ENCODE results near the gene TBL1XR1.

The TBL1XR1 gene

GRCh38 chr3:177197041-177197726 is at the start of gene TBL1XR1:
TSS of gene TBL1XR1 (minus strand) at chr3:177197482. CDS start at chr3:177064977, 132,505 bp downstream.
- peak; percentile 25 to 73 for DNase-seq

DNA sequence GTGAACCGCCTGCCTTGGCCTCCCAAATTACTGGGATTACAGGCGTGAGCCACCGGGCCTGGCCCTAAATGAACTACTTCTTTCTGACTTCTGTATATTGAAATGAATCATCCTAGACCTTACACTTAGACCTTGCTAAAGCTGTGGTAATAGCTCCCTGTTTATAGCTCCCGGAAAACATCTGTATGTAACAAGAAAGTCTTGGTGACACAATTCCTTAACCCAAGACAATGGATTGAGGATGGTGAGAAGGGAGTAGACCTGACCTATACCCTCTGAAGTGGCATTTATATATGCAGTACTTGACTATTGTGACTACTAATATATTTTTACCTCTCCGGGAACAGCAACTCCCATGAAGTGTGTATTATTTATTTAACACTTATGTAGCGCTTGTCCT is 48.0 kb upstream of the TBL1XR1 start:
- no peak for DNase-seq

- no peak for DNase-seq
Measured at GRCh38 chr3:177244606-177245005, 47.3 kb upstream of the TBL1XR1 start.

- no peak for DNase-seq
Measured at GRCh38 chr3:177238686-177239216, 41.5 kb upstream of the TBL1XR1 start.

DNA sequence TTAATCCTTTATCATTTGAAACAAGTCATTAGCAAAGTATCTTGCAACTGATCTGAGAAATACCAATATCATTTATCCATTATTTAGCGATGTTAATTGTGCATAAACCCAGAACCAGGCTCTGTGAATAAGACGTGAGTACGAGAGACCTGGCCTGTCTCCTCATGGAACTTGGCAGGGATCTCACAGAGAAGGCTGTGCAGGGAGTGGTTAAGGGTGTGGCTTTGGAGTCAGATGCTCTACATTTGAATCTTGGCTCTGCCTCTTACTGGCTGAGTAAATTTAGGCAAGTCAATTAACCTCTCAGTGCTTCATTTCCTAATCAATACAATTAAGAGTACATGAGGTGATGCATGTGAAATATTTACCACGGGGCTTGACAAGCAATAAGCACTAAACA is 39.9 kb upstream of the TBL1XR1 start:
- DNase-seq: no peak

DNA sequence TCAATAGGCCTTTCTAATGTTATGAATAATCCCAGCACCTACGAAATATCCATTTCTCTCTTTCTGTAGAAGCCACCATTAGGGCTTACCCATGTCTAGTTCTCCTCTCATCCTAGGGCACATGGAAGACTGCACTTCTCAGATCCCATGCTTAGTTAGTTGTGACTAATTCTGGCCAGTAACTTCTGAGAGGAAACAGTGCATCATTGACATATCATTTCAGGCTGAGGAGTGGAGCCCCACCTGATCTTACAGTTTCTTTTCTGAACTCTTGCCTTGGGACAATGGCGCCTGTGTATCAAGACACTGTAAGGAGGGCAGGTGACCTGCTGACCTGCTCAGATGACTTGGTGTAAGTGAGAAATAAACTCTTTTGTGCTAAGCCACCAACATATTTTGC is 39.4 kb upstream of the TBL1XR1 start:
- no peak for DNase-seq

DNA sequence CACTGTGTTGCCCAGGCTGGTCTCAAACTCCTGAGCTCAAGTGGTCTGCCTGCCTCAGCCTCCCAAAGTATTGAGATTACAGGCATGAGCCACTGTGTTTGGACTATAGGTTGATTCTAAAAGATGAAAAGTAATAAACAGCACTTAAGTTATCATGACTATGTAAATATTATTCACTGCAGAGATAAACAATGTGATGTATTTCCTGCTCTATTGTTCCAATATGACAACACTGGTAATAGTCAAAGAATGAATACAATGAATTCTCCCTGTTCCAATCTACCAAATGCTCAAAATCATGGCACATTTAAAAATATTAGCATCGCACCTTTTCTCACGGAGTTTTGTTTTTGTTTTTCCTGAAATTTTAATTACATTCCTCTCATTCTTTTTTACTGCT is 36.8 kb upstream of the TBL1XR1 start:
- no peak for DNase-seq

DNA sequence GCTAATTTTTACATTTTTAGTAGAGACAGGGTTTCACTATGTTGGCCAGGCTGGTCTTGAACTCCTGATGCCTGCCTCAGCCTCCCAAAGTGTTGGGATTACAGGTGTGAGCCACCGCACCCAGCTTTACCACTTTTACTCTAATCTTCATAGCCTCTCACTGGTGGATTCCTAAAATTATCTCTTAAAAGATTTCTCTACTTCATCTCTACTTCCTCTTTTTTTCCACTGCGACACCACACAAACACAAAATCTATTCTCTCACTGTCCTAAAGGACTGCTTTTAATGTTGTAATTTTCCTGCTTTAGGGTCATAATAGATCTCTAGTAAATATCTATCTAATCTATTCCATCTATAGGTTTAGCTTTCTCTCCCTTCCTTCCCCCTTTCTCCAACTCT is 34.0 kb upstream of the TBL1XR1 start:
- no peak for DNase-seq

DNA sequence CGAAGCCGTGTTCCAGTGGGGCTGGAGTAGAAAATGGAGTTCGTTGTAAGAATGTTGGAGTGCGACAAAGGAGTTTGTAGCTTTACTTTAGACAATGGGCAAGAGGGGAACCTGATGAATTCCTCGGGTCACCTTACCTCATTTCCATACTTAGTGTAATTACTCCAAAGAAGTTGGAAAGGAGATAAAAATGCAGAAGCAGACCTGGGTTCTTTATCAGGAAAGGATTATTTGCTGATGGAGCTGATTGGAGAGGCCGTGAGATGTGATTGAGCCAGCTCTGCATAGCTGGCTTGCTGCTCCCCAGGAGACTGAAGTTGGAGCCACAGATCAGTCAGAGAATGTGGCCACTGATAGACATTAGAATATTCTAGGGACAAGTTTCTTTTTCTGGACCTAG is 33.4 kb upstream of the TBL1XR1 start:
- no peak for DNase-seq

- no peak for DNase-seq
Measured at GRCh38 chr3:177229791-177230190, 32.5 kb upstream of the TBL1XR1 start.

DNA sequence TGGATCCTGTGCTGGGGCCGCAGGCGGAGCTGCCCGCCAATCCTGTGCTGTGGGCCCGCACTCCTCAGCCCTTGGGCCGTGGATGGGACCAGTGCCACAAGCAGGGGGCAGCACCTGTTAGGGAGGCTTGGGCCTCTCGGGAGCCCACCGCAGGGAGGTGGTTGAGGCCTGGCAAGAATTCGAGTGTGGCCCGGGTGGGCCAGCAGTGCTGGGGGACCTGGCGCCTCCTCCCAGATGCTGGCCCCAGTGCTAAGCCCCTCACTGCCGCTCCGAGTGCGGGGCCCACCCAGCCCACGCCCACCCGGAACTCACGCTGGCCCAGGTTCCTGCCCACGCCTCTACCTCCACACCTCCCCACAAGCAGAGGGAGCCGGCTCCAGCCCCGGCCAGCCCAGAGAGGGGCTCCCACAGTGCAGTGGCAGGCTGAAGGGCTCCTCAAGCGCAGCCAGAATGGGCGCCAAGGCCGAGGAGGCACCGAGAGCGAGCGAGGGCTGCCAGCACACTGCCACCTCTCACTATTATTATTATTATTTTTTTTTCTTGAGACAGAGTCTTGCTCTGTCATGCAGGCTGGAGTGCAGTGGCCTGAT is 31.4 kb upstream of the TBL1XR1 start:
- no peak for DNase-seq

- no peak for DNase-seq
Measured at GRCh38 chr3:177224414-177224813, 27.1 kb upstream of the TBL1XR1 start.

- DNase-seq: no peak
Measured at GRCh38 chr3:177221744-177222143, 24.5 kb upstream of the TBL1XR1 start.

- no peak for DNase-seq
Measured at GRCh38 chr3:177220136-177220974, 23.1 kb upstream of the TBL1XR1 start.

DNA sequence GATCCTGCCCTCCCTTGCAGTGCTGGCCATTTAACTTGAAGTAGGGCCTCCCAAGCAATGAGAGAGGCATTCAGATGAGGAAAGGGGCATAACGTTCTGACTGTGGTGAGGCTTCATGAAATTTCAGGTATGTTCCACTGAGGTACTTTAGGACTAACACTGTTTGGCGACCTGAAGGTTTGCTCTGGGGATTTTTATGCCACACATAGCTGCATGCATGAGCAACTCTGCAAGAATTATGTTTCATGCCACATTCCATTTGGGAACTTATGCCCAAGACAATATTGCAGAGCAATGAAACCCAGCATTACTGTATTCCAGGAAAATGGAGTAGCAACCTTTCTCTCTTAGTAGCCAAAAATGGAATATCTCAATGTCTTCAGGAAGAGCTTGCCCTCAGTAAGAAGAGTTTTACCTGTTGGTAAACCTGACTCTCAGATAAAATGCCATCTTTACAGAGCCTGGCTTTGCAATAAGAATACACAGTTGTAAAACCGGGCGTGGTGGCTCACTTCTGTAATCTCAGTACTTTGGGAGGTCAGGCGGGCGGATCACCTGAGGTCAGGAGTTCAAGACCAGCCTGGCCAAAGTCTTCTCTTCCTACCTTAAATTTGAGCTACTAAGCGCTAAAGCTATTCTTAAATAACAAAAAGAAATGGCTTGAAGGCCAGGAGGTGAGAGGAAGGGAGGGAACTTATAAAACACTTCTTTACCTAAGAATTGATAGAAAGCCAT is 16.7 kb upstream of the TBL1XR1 start:
- no peak for DNase-seq

DNA sequence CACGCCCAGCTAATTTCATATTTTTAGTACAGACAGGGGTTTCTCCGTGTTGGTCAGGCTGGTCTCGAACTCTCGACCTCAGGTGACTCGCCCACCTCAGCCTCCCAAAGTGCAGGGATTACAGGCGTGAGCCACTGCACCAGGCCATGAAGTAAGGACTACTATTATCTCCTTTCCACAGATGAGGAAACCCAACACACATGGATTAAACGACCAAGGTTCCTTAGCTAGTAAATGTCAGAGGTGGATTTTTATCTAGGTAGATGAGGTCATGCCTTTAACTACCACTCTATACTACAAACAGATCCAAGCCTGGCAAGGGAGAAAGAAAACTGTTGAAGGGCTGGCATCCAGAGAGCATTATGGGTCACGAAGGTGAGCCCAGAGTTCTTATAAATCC is 15.5 kb upstream of the TBL1XR1 start:
- DNase-seq: no peak

GRCh38 chr3:177212278-177212610 is 15.0 kb upstream of the TBL1XR1 start:
- no peak for DNase-seq

DNA sequence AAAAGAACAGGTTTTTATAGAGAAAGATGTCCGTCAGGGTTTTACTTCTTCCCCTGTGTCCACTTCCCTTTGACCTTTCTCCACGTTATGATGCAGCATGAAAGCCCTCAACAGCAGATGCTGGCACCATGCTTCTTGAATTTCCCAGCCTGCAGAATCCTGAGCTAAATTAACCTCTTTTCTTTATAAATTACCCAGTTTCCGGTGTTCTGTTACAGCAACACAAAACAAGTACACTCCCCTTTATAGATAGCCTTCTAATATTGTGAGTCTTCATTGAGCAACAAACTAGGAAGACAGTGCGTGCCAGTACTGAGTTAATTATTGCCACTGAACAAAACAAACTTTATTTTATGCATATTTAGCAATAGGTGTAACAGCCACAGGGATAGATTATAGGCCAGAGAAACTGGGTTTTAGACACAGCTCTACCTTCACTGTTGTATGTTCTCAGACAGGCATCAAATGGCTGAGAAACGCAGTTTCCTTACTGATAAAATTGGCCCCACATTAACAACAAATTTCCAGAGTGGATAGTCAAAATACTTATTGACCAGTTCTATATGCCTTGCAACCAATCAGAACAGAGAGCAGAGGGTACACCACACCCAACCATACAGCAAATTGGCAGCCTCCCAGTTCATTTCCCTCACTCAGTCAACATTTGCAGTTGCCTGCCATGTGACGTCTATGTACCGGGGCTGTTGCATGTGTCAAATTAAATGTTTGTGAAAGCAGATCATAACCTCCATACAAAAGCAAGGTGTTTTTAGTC is 14.4 kb upstream of the TBL1XR1 start:
- no peak for DNase-seq

DNA sequence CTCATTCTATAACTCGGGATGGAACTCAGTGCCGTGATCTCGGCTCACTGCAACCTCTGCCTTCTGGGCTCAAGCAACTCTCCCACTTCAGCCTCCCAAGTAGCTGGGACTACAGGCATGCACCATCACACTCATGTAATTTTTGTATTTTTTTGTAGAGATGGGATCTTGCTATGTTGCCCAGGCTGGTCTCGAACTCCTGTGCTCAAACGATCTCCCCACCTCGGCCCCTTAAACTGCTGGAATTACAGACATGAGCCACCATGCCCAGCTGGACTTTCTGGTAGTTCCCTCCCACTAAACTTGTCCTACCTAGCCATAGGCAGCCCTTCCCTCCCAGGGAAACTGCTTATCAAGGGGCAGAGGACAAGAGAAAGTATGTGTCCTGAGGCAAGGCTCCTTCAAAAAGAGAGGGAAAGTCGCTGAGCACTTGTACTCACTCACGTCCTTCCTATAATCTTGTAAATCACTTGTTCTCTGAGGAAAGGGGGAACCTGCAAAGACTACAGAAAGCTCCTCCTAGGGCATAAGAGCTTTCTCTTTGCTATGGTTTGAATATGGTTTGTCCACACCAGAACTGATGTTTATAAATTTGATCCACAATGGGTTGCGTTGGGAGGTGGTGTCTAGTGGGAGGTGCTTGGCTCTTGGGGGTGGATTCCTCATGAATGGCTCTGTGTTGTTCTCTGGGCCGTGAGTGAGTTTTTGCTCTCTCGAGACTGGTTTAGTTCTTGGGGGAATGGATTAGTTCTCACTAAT is 13.6 kb upstream of the TBL1XR1 start:
- DNase-seq: no peak

DNA sequence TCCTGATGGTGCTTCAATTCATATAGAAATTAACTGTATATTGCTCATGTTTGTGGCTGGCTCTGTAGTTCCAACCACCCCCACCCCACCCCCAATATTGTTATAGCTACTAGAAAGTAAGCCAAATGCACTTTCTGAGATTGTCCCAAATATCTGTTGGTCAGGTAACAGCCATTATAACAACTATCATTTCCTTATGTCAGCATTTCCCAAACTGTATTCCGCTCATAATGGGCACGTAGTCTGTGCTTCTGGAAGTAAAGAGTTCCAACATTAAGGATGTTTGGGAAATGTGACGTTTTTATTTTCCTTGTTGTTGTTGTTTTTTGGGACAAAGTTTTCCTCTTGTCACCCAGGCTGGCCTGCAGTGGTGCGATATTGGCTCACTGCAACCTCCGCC is 12.2 kb upstream of the TBL1XR1 start:
- DNase-seq: no peak

DNA sequence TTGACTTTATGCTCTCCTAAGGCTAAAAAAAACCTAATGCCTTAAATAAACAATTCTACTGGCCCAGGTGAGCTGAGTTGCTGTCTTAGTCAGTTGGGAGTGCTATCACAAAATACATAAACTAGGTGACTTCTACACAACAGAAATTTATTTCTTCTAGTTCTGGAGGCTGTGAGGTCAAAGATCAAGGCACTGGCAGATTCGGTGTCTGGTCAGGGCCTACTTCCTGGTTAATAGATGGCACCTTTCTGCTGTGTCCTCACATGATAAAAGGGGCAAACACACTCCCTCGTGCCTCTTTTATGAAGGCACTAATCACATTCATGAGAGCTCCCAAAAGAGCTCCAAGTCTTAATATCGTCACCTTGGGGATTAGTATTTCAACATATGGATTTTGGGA is 11.5 kb upstream of the TBL1XR1 start:
- DNase-seq: no peak

DNA sequence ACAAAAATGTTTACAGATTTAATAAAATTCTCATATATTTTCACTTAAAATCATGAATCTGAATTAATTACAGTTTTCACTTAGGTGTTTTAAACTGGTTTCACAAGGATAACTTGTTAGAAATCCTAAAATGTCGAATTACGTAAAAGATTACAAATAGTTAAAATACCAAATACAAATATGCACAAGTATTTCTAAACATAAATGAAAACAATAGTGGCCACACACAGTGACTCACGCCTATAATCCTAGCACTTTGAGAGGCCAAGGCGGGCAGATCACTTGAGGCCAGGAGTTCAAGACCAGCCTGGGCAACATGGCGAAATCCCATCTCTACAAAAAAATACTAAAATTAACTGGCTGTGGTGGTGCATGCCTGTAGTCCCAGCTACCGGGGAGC is 10.9 kb upstream of the TBL1XR1 start:
- no peak for DNase-seq

Data from cerebellar nuclear complex (tissue), 1 donor.